WI38 (cell line): ENCODE results near the gene FAM168B.

Experiments used
- H3K4me3 ChIP-seq: 2 replicates; pipeline ENCODE4 v1.5.1; 2011; ENCODE audit warnings: low read depth, mild to moderate bottlenecking, control low read depth, low read length
- CTCF ChIP-seq: IDR thresholded peaks from 2 replicates; pipeline ENCODE4 v1.5.1; 2012; ENCODE audit warnings: low read depth, mild to moderate bottlenecking, control low read depth, low read length

Gene FAM168B

DNA sequence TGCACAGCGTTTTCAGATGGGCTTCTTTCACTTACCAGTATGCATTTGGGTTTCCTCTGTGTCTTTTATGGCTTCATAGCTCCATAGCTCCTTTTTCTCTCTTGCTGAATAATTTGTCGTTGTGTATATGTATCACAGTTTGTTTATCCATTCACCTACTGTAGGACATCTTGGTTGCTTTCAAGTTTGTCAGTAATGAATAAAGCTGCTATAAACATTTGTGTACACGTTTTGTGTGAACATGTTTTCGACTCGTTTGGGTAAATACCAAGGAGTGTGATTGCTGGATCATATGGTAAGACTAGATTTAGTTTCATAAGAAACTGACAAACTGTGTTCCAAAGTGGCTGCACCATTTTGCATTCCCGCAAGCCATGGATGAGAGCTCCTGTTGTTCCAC, 94.7 kb downstream of the FAM168B start:
- H3K4me3 ChIP-seq: no peak overlapping the region
- no peak for TF ChIP-seq CTCF
